HepG2 (cell line): Measurements from ENCODE around the gene NAPEPLD. TPM values are rescaled to one million over a fixed set of nuclear protein-coding genes. Genes with fewer than 3 reads are reported as not detected.
A peak's percentile ranks its signal among the peaks of the same experiment; 100 is the strongest.

ENCODE experiments used
- GZF1 ChIP-seq: sonication (generic); formaldehyde crosslinking; IDR thresholded peaks from 2 replicates; pipeline ENCODE4 v1.5.1; 2020; ENCODE audit warnings: mild to moderate bottlenecking, missing genetic modification reagents
- IRX3 ChIP-seq: sonication (generic); formaldehyde crosslinking; IDR thresholded peaks from 2 replicates; pipeline ENCODE4 v1.8.1; 2023; ENCODE audit warnings: mild to moderate bottlenecking, low read depth, missing genetic modification reagents, borderline replicate concordance
- JUNB ChIP-seq: sonication (generic); formaldehyde crosslinking; IDR thresholded peaks from 2 replicates; pipeline ENCODE4 v1.8.0; 2022; ENCODE audit warnings: missing genetic modification reagents, mild to moderate bottlenecking, borderline replicate concordance
- KDM5B ChIP-seq: sonication (generic); formaldehyde crosslinking; IDR thresholded peaks from 2 replicates; pipeline ENCODE4 v1.4.0; 2020; ENCODE audit warnings: missing genetic modification reagents, mild to moderate bottlenecking, borderline replicate concordance
- KMT2A ChIP-seq: sonication (generic); formaldehyde crosslinking; IDR thresholded peaks from 2 replicates; pipeline ENCODE4 v1.4.0; 2020; ENCODE audit warnings: missing genetic modification reagents
- NFYB ChIP-seq: sonication (generic); formaldehyde crosslinking; IDR thresholded peaks from 2 replicates; pipeline ENCODE4 v1.4.0; 2020; ENCODE audit warnings: missing genetic modification reagents
- NR2F1 ChIP-seq, 2 experiments: fragments of 450-650 bp in 1 of 2; formaldehyde crosslinking in 1 of 2; IDR thresholded peaks; 2 replicates each; pipeline versions ENCODE4 v1.5.0 to v1.6.1; 2016 to 2020; ENCODE audit warnings: mild to moderate bottlenecking in 1 of 2, missing compliant biosample characterization in 1 of 2, missing genetic modification reagents in 1 of 2, moderate library complexity in 1 of 2
- POLR2G ChIP-seq: fragments of 200-400 bp; formaldehyde crosslinking; IDR thresholded peaks from 2 replicates; pipeline ENCODE4 v1.6.1; 2018; ENCODE audit warnings: mild to moderate bottlenecking, low read depth, low read length, moderate library complexity
- RARA ChIP-seq: IDR thresholded peaks from 2 replicates; pipeline ENCODE4 v1.6.1; 2016; ENCODE audit warnings: missing genetic modification reagents, missing compliant biosample characterization
- SIX1 ChIP-seq: sonication (generic); formaldehyde crosslinking; IDR thresholded peaks from 2 replicates; pipeline ENCODE4 v1.4.0; 2020; ENCODE audit warnings: missing genetic modification reagents, borderline replicate concordance
- ZBTB7B ChIP-seq: sonication (generic); formaldehyde crosslinking; IDR thresholded peaks from 2 replicates; pipeline ENCODE4 v1.4.0; 2020; ENCODE audit warnings: missing genetic modification reagents
- ZBTB8A ChIP-seq: sonication (generic); formaldehyde crosslinking; IDR thresholded peaks from 2 replicates; pipeline ENCODE4 v1.4.0; 2020; ENCODE audit warnings: mild to moderate bottlenecking, low read depth, missing genetic modification reagents, borderline replicate concordance
- ZFYVE20 ChIP-seq: sonication (generic); formaldehyde crosslinking; IDR thresholded peaks from 2 replicates; pipeline ENCODE4 v1.8.0; 2023; ENCODE audit warnings: low read depth, mild to moderate bottlenecking, moderate library complexity, missing genetic modification reagents, borderline replicate concordance
- ZNF234 ChIP-seq: sonication (generic); formaldehyde crosslinking; conservative IDR thresholded peaks from 2 replicates; pipeline ENCODE4 v1.5.1; 2020; ENCODE audit warnings: mild to moderate bottlenecking, missing genetic modification reagents
- ZNF24 ChIP-seq: fragments of 450-650 bp; IDR thresholded peaks from 2 replicates; pipeline ENCODE4 v1.6.1; 2017; ENCODE audit warnings: antibody characterized with exemption, mild to moderate bottlenecking
- ZNF276 ChIP-seq: sonication (generic); formaldehyde crosslinking; IDR thresholded peaks from 2 replicates; pipeline ENCODE4 v1.4.0; 2020; ENCODE audit warnings: mild to moderate bottlenecking, low read depth, missing genetic modification reagents
- ZNF441 ChIP-seq: sonication (generic); formaldehyde crosslinking; IDR thresholded peaks from 2 replicates; pipeline ENCODE4 v1.7.0; 2021; ENCODE audit warnings: missing genetic modification reagents, borderline replicate concordance
- ZNF512B ChIP-seq: sonication (generic); formaldehyde crosslinking; IDR thresholded peaks from 2 replicates; pipeline ENCODE4 v1.5.1; 2020; ENCODE audit warnings: missing genetic modification reagents, mild to moderate bottlenecking, borderline replicate concordance
- polyA plus RNA-seq, 8 experiments: library from polyadenylated mRNA; depleted of rRNA in 3 of 8; stranded (reverse) in 7 of 8; unstranded in 1 of 8; fragments of >200 nt; fragmentation: Illumina TruSeq in 4 of 8; extraction: Trizol in 4 of 8; gene quantifications; 2 replicates each; pipeline versions ENCODE4 v1.2.1 to v1.2.3, GENCODE V29; 2011 to 2016; ENCODE audit warnings: low read depth in 4 of 8, missing spikeins in 1 of 8, mixed read lengths in 1 of 8; ENCODE audit not compliant: insufficient read depth in 1 of 8
- total RNA-seq, 5 experiments: library from RNA; depleted of rRNA; stranded (reverse); fragments of >200 nt; fragmentation: Illumina TruSeq; extraction: Trizol; gene quantifications; 2 replicates each; pipeline ENCODE4 v1.2.3, GENCODE V29; 2016; ENCODE audit warnings: low read depth in 1 of 5

Gene NAPEPLD
- total and polyA plus RNA-seq, 2 of the 13 experiments (the other 11 are each of a cell fraction or from before 2014, with no cell fraction given): 3.4 to 5.6 TPM

- TF ChIP-seq ZNF512B (CRISPR knock-in tag): peak; percentile 90; the same call in 1 of the 2 replicates
- TF ChIP-seq GZF1: no peak
- TF ChIP-seq RARA (CRISPR knock-in tag): peak; percentile 86
- TF ChIP-seq ZFYVE20 (CRISPR knock-in tag): no peak
- no peak for TF ChIP-seq SIX1 (CRISPR knock-in tag)
- no peak for TF ChIP-seq IRX3 (CRISPR knock-in tag)
- no peak for TF ChIP-seq ZNF234 (CRISPR knock-in tag)
- TF ChIP-seq KDM5B (CRISPR knock-in tag): peak; percentile 22; the same call in 1 of the 2 replicates
- no peak for TF ChIP-seq JUNB (CRISPR knock-in tag)
- no peak for TF ChIP-seq ZNF276 (CRISPR knock-in tag)
- TF ChIP-seq ZNF441: no peak
- TF ChIP-seq POLR2G: no peak
- TF ChIP-seq NR2F1 (CRISPR knock-in tag; IDR thresholded peaks at IDR 0.05): peak; percentile 68 to 89; a peak in 3 of 4 replicates
- TF ChIP-seq NFYB (CRISPR knock-in tag): no peak
- TF ChIP-seq ZBTB7B (CRISPR knock-in tag): peak; percentile 88
- no peak for TF ChIP-seq ZBTB8A (CRISPR knock-in tag)
- peak; percentile 56; the same call in 1 of the 2 replicates for TF ChIP-seq KMT2A (CRISPR knock-in tag)
- TF ChIP-seq ZNF24: no peak
Measured at GRCh38 chr7:103106005-103106702, 42.7 kb downstream of the NAPEPLD start (continued).
